SK-N-SH (cell line): ENCODE measurements around the gene ARHGEF10L. TPM values are rescaled to one million over a fixed set of nuclear protein-coding genes. Genes with fewer than 3 reads are reported as not detected.

Experiments
- CTCF ChIA-PET: fragments of 300-600, 350-600 bp; formaldehyde crosslinking; extraction: SDS; loops from one replicate; lab custom pipeline; 2021; lab: Yijun Ruan, JAX
- POLR2A ChIA-PET: fragments of 350-600 bp; sonication (Branson Sonifier 250); formaldehyde crosslinking; extraction: SDS; loops from one replicate; lab custom pipeline; 2020; ENCODE audit warnings: antibody characterized with exemption, inconsistent platforms; lab: Yijun Ruan, JAX
- DNase-seq: peaks from one replicate; pipeline ENCODE4 v3.0.0; 2012
- H2AFZ ChIP-seq: fragments of 200-600 bp; sonication (generic); 2 replicates; pipeline ENCODE4 v1.8.1; 2016; ENCODE audit warnings: antibody characterized with exemption, mild to moderate bottlenecking, low read depth
- H3F3A ChIP-seq: fragments of 200-600 bp; sonication (generic); replicated peaks from 2 replicates; pipeline ENCODE3; 2016; ENCODE audit warnings: antibody characterized with exemption, mild to moderate bottlenecking; ENCODE audit not compliant: insufficient read depth
- H3K27ac ChIP-seq, 2 experiments: fragments of 200-500 bp in 1 of 2; fragments of 200-600 bp in 1 of 2; sonication (Bioruptor generic) in 1 of 2; sonication (generic), shearing (Covaris generic) in 1 of 2; 2 replicates each; pipeline versions ENCODE4 v1.5.1 to v1.6.1; 2014 to 2016; ENCODE audit warnings: low read depth in 2 of 2, inconsistent platforms in 1 of 2, low read length in 1 of 2, mild to moderate bottlenecking in 1 of 2, mixed read lengths in 1 of 2
- H3K27me3 ChIP-seq: fragments of 200-600 bp; sonication (generic), shearing (Covaris generic); 2 replicates; pipeline ENCODE4 v1.6.1; 2016; ENCODE audit warnings: mixed run types; ENCODE audit not compliant: insufficient read depth
- H3K36me3 ChIP-seq, 2 experiments: fragments of 200-500 bp in 1 of 2; fragments of 200-600 bp in 1 of 2; sonication (Bioruptor generic) in 1 of 2; sonication (generic) in 1 of 2; replicated peaks in 1 of 2; 2 replicates each; pipeline versions ENCODE3 to v1.5.1; 2014 to 2016; ENCODE audit warnings: low read length in 1 of 2, mild to moderate bottlenecking in 1 of 2; ENCODE audit not compliant: insufficient read depth in 2 of 2, control insufficient read depth in 1 of 2
- H3K4me1 ChIP-seq, 2 experiments: fragments of 200-500 bp in 1 of 2; fragments of 200-600 bp in 1 of 2; sonication (Bioruptor generic) in 1 of 2; sonication (generic), shearing (Covaris generic) in 1 of 2; 2 replicates each; pipeline versions ENCODE4 v1.5.1 to v1.6.1; 2014 to 2016; ENCODE audit warnings: low read depth in 1 of 2, low read length in 1 of 2, mixed run types in 1 of 2; ENCODE audit not compliant: insufficient read depth in 2 of 2, control insufficient read depth in 1 of 2
- H3K4me2 ChIP-seq: fragments of 200-600 bp; sonication (generic), shearing (Covaris generic); 2 replicates; pipeline ENCODE4 v1.6.1; 2017; ENCODE audit warnings: mixed run types
- H3K4me3 ChIP-seq, 2 experiments: fragments of 200-500 bp in 1 of 2; fragments of 200-600 bp in 1 of 2; sonication (Bioruptor generic) in 1 of 2; sonication (generic), shearing (Covaris generic) in 1 of 2; 2 replicates each; pipeline versions ENCODE4 v1.5.1 to v1.8.1; 2014 to 2016; ENCODE audit warnings: low read depth in 2 of 2, inconsistent platforms in 1 of 2, low read length in 1 of 2, mild to moderate bottlenecking in 1 of 2, mixed read lengths in 1 of 2, moderate library complexity in 1 of 2
- H3K79me2 ChIP-seq: fragments of 200-600 bp; sonication (generic); 2 replicates; pipeline ENCODE4 v1.8.1; 2017; ENCODE audit warnings: mild to moderate bottlenecking; ENCODE audit not compliant: insufficient read depth
- H3K9ac ChIP-seq: fragments of 200-600 bp; sonication (generic); 2 replicates; pipeline ENCODE4 v1.6.1; 2017; ENCODE audit warnings: mixed run types
- H3K9me2 ChIP-seq: fragments of 200-600 bp; sonication (generic); 2 replicates; pipeline ENCODE4 v1.6.1; 2017; ENCODE audit warnings: mixed run types
- H3K9me3 ChIP-seq: fragments of 200-600 bp; sonication (generic); 2 replicates; pipeline ENCODE4 v1.6.1; 2017; ENCODE audit warnings: mixed run types, mild to moderate bottlenecking, moderate library complexity
- H4K20me1 ChIP-seq: fragments of 200-600 bp; sonication (generic); 2 replicates; pipeline ENCODE4 v1.6.1; 2017; ENCODE audit warnings: mild to moderate bottlenecking, mixed run types; ENCODE audit not compliant: insufficient read depth
- ELF1 ChIP-seq: IDR thresholded peaks from 2 replicates; pipeline ENCODE4 v1.4.0; 2012
- EP300 ChIP-seq, 2 experiments: IDR thresholded peaks; 2 replicates each; pipeline versions ENCODE4 v1.4.0 to v1.6.1; 2012; ENCODE audit warnings: borderline replicate concordance in 1 of 2, low read depth in 1 of 2, low read length in 1 of 2
- EZH2phosphoT487 ChIP-seq: fragments of 200-600 bp; sonication (generic); IDR thresholded peaks from 2 replicates; pipeline ENCODE4 v1.6.1; 2017; ENCODE audit warnings: low read depth, mixed run types, mild to moderate bottlenecking, antibody characterized with exemption, moderate library complexity, borderline replicate concordance
- FOXJ3 ChIP-seq: sonication (generic); formaldehyde crosslinking; IDR thresholded peaks from 2 replicates; pipeline ENCODE4 v1.5.1; 2020; ENCODE audit warnings: mild to moderate bottlenecking, missing genetic modification reagents
- FOXM1 ChIP-seq: IDR thresholded peaks from 2 replicates; pipeline ENCODE4 v1.4.0; 2012; ENCODE audit warnings: low read depth, mild to moderate bottlenecking
- GABPA ChIP-seq: IDR thresholded peaks from 2 replicates; pipeline ENCODE4 v1.4.0; 2012; ENCODE audit warnings: low read depth, mild to moderate bottlenecking
- IRF3 ChIP-seq: fragments of 150-350 bp; IDR thresholded peaks from 2 replicates; pipeline ENCODE4 v1.6.1; 2016; ENCODE audit warnings: mild to moderate bottlenecking, low read depth, low read length
- JUND ChIP-seq: IDR thresholded peaks from 2 replicates; pipeline ENCODE4 v1.4.0; 2012
- NFIC ChIP-seq: IDR thresholded peaks from 2 replicates; pipeline ENCODE4 v1.4.0; 2012; ENCODE audit warnings: borderline replicate concordance
- NRF1 ChIP-seq: IDR thresholded peaks from 2 replicates; pipeline ENCODE4 v1.6.1; 2012; ENCODE audit warnings: low read depth, mild to moderate bottlenecking, low read length
- RFX5 ChIP-seq: IDR thresholded peaks from 2 replicates; pipeline ENCODE4 v1.6.1; 2012; ENCODE audit warnings: mild to moderate bottlenecking, improper control_type of control experiment, low read length
- RXRA ChIP-seq: IDR thresholded peaks from 2 replicates; pipeline ENCODE4 v1.4.0; 2012; ENCODE audit warnings: low read depth, mild to moderate bottlenecking, borderline replicate concordance
- SMC3 ChIP-seq: IDR thresholded peaks from 2 replicates; pipeline ENCODE4 v1.6.1; 2012; ENCODE audit warnings: low read depth, low read length, improper control_type of control experiment
- TCF12 ChIP-seq: IDR thresholded peaks from 2 replicates; pipeline ENCODE4 v1.4.0; 2012
- TEAD4 ChIP-seq: IDR thresholded peaks from 2 replicates; pipeline ENCODE4 v1.4.0; 2012; ENCODE audit warnings: mild to moderate bottlenecking, borderline replicate concordance; ENCODE audit not compliant: insufficient read depth
- YY1 ChIP-seq: IDR thresholded peaks from 2 replicates; pipeline ENCODE4 v1.4.0; 2012; ENCODE audit warnings: low read depth, mild to moderate bottlenecking
- WGBS: methylation state at CpG from one replicate; pipeline ENCODE4 v1.1.6; 2017; ENCODE audit warnings: low lambda C conversion rate; 5-methylcytosine and 5-hydroxymethylcytosine counted together
- polyA plus RNA-seq, 3 experiments: library from polyadenylated mRNA; depleted of rRNA; stranded (reverse); fragments of >200 nt; gene quantifications; 2 replicates each; pipeline ENCODE4 v1.2.3, GENCODE V29; 2012
- TF ChIP-seq, protein P1 (sequence below): IDR thresholded peaks from 2 replicates; pipeline ENCODE4 v1.4.0; 2012; ENCODE audit warnings: low read depth, borderline replicate concordance

Gene ARHGEF10L
- polyA plus RNA-seq, 1 of the 3 experiments (the other 2 are of a cell fraction): 12.5 TPM

DNA sequence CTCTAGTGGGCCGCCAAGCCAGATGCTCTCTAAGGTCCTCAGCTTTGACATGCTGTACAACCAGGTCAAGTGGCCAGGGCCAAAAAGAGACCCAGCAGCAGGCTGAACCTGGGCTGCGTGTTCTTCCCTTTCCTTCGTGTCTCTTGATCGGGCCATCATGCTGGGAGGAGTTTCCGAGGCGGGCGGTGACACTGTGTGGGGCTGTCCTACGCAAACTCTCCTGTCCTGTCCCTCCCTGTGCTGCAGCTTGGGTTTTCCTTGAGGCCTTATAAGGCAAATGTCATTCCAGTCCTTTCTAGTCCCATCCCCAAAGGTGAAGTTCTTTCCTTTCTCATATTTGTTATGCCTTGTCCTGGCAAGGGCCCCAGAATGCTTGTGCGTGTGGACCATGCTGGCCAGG lies 56.7 kb downstream of the ARHGEF10L start:
- Histone ChIP-seq H3K4me2 (no peak overlapping the region), H3K36me3 (no peaks in the 10 kb centered on the region), H3K4me3 (no peak overlapping the region), H3K27me3 (no peaks in the 10 kb centered on the region), H2AFZ (no peak overlapping the region), H3F3A (no peaks in the 10 kb centered on the region), H3K9ac (no peak overlapping the region), H4K20me1 (no peaks in the 10 kb centered on the region), H3K4me1 (peaks cover 0 to 76% of the 10 kb centered on the region in 2 experiments; a peak in 2 of 4 replicates), H3K79me2 (no peaks in the 10 kb centered on the region), H3K9me3 (no peaks in the 10 kb centered on the region), H3K9me2 (no peaks in the 10 kb centered on the region), H3K27ac (peak overlapping the region in 1 of 2 experiments; percentile 92; a peak in 2 of 4 replicates)
- ChIA-PET CTCF (interaction anchor here (0.5 to 38.1 kb wide), 4 partner anchors 8 to 92 kb away, joined by 3 to 707 read pairs (median 8); no protein-coding TSS in a partner anchor), POLR2A (interaction anchor here (1.7 kb wide), 1 partner anchor 9 kb away, joined by 11 read pairs; no protein-coding TSS in a partner anchor)
- 92% methylated on average over 8 of the region's 9 CpGs for WGBS
- no peak for TF ChIP-seq TCF12
- TF ChIP-seq FOXJ3 (CRISPR knock-in tag): no peak
- TF ChIP-seq RFX5: no peak
- TF ChIP-seq GABPA: no peak
- no peak for TF ChIP-seq NFIC
- no peak for TF ChIP-seq EP300 (IDR thresholded peaks at IDR 0.05; ENCODE audit: borderline replicate concordance in 1 of 2, low read depth in 1 of 2, low read length in 1 of 2)
- no peak for TF ChIP-seq TEAD4
- TF ChIP-seq, protein P1, sequence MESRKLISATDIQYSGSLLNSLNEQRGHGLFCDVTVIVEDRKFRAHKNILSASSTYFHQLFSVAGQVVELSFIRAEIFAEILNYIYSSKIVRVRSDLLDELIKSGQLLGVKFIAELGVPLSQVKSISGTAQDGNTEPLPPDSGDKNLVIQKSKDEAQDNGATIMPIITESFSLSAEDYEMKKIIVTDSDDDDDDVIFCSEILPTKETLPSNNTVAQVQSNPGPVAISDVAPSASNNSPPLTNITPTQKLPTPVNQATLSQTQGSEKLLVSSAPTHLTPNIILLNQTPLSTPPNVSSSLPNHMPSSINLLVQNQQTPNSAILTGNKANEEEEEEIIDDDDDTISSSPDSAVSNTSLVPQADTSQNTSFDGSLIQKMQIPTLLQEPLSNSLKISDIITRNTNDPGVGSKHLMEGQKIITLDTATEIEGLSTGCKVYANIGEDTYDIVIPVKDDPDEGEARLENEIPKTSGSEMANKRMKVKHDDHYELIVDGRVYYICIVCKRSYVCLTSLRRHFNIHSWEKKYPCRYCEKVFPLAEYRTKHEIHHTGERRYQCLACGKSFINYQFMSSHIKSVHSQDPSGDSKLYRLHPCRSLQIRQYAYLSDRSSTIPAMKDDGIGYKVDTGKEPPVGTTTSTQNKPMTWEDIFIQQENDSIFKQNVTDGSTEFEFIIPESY: no peak
- no peak for TF ChIP-seq NRF1
- no peak for TF ChIP-seq RXRA
- no peak for TF ChIP-seq IRF3
- no peak for TF ChIP-seq EZH2phosphoT487
- no peak for TF ChIP-seq ELF1
- no peak for TF ChIP-seq JUND
- TF ChIP-seq FOXM1: no peak
- TF ChIP-seq SMC3: no peak
- no peak for TF ChIP-seq YY1
- DNase-seq: no peak
